ENCODE measurements around the gene DNAJC11.
"Not testable (repeated sequence)": the region's sequence is repeated elsewhere in the genome, so short reads cannot be mapped to it uniquely, and the experiment has no call there.

DNAJC11 gene, protein sequence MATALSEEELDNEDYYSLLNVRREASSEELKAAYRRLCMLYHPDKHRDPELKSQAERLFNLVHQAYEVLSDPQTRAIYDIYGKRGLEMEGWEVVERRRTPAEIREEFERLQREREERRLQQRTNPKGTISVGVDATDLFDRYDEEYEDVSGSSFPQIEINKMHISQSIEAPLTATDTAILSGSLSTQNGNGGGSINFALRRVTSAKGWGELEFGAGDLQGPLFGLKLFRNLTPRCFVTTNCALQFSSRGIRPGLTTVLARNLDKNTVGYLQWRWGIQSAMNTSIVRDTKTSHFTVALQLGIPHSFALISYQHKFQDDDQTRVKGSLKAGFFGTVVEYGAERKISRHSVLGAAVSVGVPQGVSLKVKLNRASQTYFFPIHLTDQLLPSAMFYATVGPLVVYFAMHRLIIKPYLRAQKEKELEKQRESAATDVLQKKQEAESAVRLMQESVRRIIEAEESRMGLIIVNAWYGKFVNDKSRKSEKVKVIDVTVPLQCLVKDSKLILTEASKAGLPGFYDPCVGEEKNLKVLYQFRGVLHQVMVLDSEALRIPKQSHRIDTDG

DNA sequence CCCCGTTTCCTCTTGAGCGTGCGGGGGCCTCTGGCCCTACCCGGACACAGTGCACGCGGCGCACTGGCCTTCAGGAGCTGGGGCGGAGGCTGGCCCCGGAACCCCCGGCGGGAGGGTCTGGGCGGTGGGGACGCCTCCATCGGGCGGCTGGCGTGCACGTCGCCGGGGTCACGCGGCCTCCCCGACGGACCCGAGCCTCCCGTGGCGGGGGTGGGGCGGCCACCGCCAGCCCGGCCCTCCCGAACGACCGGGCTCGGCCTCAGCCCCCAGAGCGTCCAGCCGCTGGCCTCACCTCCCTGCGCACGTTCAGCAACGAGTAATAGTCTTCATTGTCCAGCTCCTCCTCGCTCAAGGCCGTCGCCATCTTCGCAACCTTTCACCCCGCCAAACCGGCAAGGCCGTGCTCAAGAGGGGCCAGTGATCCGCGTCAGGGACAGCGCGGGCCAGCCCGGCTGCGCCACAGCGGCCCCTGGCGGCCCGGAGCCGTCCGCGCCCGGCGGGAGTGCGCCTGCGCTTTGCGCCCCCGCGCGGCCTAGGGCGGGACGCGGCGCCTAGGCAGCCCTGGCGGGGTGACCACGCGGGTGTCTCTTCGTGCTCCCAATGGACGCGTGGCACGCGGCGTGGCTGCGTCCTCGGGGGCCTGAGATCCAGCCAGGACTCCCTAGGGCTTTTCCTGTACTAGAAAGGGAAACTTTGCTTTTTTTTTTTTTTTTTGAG lies at the start of gene DNAJC11:
TSS of gene DNAJC11 (minus strand) at position 380 of the 717 bp plus-strand sequence. CDS start at position 364, 16 bp downstream.
- DNase-seq (ENCODE audit: low read depth) = peak; percentile 88
- TF ChIP-seq, protein P1, sequence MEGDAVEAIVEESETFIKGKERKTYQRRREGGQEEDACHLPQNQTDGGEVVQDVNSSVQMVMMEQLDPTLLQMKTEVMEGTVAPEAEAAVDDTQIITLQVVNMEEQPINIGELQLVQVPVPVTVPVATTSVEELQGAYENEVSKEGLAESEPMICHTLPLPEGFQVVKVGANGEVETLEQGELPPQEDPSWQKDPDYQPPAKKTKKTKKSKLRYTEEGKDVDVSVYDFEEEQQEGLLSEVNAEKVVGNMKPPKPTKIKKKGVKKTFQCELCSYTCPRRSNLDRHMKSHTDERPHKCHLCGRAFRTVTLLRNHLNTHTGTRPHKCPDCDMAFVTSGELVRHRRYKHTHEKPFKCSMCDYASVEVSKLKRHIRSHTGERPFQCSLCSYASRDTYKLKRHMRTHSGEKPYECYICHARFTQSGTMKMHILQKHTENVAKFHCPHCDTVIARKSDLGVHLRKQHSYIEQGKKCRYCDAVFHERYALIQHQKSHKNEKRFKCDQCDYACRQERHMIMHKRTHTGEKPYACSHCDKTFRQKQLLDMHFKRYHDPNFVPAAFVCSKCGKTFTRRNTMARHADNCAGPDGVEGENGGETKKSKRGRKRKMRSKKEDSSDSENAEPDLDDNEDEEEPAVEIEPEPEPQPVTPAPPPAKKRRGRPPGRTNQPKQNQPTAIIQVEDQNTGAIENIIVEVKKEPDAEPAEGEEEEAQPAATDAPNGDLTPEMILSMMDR (conservative IDR thresholded peaks at IDR 0.05; ENCODE audit: low read length) = peak; percentile 45
- H3K4me3 ChIP-seq (ENCODE audit: low read length) = peak within 1 kb of the TSS; percentile 96

DNA sequence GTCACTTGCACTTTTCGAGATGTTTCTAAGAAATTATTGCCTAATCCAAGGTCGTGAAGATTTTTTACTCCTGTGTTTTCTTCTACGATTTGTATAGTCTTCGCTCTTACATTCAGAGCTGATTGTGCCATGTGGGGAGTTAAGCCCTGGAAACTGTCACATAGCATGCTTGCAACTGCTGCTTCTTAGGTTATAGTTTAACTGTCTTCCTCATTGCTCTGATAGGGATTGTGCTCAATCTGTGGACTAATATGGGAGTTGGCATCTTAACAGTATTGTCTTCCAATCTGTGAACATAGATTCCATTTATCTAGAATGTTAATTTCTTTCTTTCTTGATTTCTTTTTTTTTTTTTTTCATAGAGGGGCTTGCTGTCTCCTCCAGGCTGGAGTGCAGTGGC lies 48.9 kb upstream of the DNAJC11 start:
- no peak overlapping the region for H3K4me3 ChIP-seq (ENCODE audit: low read length)
- TF ChIP-seq, protein P1 (conservative IDR thresholded peaks at IDR 0.05; ENCODE audit: low read length) = no peak
- DNase-seq (ENCODE audit: low read depth) = no peak

DNA sequence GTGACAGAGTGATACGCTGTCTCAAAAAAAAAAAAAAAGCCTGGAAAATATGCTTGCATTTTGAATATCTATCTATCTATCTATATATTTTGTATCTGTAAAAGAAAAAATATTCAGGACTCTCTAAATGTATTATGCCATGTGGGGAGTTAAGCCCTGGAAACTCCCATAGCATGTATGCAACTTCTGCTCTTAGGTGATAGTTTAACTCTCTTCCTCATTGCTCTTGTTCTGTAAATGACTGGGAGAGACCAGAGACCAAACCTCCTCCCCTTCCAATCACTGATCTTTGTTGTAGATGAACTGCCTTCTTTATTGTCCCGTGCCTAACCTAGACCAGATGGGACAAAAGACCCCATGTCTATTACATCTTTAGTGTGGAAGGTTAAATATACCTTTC lies 46.1 kb upstream of the DNAJC11 start:
- TF ChIP-seq, protein P1 (conservative IDR thresholded peaks at IDR 0.05; ENCODE audit: low read length) = no peak
- no peak overlapping the region for H3K4me3 ChIP-seq (ENCODE audit: low read length)
- DNase-seq (ENCODE audit: low read depth) = no peak

DNA sequence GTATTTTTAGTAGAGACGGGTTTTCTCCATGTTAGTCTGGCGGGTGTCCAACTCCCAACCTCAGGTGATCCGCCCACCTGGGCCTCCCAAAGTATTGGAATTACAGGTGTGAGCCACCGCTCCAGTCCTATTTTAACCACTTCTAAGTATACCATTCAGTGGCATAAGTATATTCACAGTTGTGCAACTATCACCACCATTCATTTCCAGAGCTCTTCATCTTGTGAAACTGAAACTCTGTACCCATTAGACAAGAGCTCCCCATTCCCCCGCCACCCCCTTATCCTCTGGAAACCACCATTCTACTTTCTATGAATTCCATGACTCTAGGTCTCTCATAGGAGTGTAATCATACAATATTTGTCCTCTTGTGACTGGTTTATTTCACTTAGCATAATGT lies 43.5 kb upstream of the DNAJC11 start:
- H3K4me3 ChIP-seq (ENCODE audit: low read length) = no peak overlapping the region
- DNase-seq (ENCODE audit: low read depth) = no peak
- TF ChIP-seq, protein P1 (conservative IDR thresholded peaks at IDR 0.05; ENCODE audit: low read length) = no peak

DNA sequence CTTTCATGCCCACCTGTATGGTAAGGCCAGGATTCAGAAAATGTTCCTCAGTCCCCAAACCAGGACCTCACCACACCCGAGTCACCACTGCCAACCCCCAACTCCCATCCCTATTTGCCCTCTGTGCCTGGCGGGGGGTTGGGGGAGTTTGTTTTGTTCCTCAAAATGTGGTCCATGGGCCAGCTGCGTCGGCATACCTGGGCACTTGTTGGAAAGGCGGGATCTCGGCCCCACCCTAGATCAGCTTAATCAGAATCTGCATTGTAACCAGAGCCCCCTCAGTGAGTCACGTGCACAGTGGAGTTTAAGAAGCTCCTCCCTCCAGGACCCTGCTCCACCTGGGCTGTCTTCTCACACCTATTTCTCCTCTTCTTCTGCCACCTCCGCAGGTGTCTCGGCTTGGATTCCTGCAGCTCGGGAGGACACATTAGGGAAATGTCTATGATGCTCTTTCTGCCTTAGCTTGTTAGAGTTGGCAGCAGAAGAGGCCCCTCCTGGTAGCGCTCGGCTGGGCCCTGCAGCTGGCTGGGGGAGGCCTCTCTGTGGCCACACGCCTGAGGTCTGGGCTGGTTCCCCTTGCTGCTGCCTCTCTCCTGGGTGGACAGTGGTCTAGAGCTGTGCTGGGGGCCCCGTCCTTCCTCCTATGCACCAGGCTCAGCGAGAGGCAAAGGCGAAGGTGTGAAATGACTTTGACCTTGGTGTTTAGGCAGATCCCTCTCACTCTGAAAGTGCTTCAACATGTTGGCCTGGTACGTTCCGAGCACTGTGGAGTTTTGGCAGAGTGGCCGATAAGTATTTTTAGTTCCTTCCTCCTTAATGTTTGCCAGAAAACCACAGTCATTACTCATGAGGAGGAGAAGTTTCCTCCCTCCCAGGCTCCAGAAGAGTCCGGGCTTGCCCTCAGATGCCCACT lies 41.8 kb upstream of the DNAJC11 start:
- peak; percentile 89 for DNase-seq (ENCODE audit: low read depth)
- TF ChIP-seq, protein P1 (conservative IDR thresholded peaks at IDR 0.05; ENCODE audit: low read length) = no peak
- H3K4me3 ChIP-seq (ENCODE audit: low read length) = peak overlapping the region; percentile 35; the same call in 1 of the 2 replicates

DNA sequence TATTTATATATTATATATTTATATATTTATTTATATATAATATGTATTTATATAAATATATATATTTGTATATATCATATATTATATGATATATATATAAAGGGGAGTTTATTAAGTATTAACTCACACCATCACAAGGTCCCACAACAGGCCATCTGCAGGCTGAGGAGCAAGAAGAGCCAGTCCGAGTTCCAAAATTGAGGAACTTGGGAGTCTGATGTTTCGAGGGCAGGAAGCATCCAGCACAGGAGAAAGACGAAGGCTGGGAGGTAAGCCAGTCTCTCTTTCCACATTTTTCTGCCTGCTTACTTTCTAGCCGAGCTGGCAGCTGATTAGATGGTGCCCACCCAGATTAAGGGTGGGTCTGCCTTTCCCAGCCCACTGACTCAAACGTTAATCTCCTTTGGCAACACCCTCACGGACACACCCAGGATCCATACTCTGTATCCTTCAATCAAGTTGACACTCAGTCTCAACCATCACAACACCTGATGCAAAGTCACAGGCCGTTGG lies 41.1 kb upstream of the DNAJC11 start:
- DNase-seq (ENCODE audit: low read depth); H3K4me3 ChIP-seq (ENCODE audit: low read length): not testable (repeated sequence)
